ENCODE data around the gene ADCY10.
A peak's percentile ranks its signal among the peaks of the same experiment; 100 is the strongest.
"Not testable (repeated sequence)": the region's sequence is repeated elsewhere in the genome, so short reads cannot be mapped to it uniquely, and the experiment has no call there.

The ADCY10 gene

GRCh38 chr1:167913895-167914496 is at the start of gene ADCY10:
ADCY10 (minus strand) TSS chr1:167914134; CDS start chr1:167905140, 8,994 bp downstream.
- DNase-seq: no peak

- no peak for DNase-seq
Observed at GRCh38 chr1:167957710-167958109, 43.8 kb upstream of the ADCY10 start.

GRCh38 chr1:167955915-167956314 is 42.0 kb upstream of the ADCY10 start:
- no peak for DNase-seq

GRCh38 chr1:167950569-167950968 is 36.6 kb upstream of the ADCY10 start:
- DNase-seq: no peak

GRCh38 chr1:167949785-167950184 is 35.9 kb upstream of the ADCY10 start:
- DNase-seq: no peak

- no peak for DNase-seq
Observed at GRCh38 chr1:167947733-167948132, 33.8 kb upstream of the ADCY10 start.

GRCh38 chr1:167943541-167943940 is 29.6 kb upstream of the ADCY10 start:
- DNase-seq: no peak

- no peak for DNase-seq
Observed at GRCh38 chr1:167940264-167940663, 26.3 kb upstream of the ADCY10 start.

GRCh38 chr1:167938080-167938636 is 24.2 kb upstream of the ADCY10 start:
- no peak for DNase-seq

GRCh38 chr1:167937709-167938010 is 23.7 kb upstream of the ADCY10 start:
- no peak for DNase-seq

GRCh38 chr1:167936930-167937708 is 23.2 kb upstream of the ADCY10 start, which contains the start of gene MPC2:
MPC2 (minus strand) TSS chr1:167937072; CDS start chr1:167935841, 1,231 bp downstream.
- peak; percentile 78 for DNase-seq

GRCh38 chr1:167936068-167936929 is 22.4 kb upstream of the ADCY10 start, which contains the start of gene DCAF6:
DCAF6 (plus strand) TSS chr1:167936683; CDS start chr1:167936912, 229 bp downstream.
- DNase-seq: peak; percentile 99

GRCh38 chr1:167935216-167936067 is 21.5 kb upstream of the ADCY10 start:
- peak; percentile 44 for DNase-seq

GRCh38 chr1:167934426-167935215 is 20.7 kb upstream of the ADCY10 start:
- DNase-seq: no peak

GRCh38 chr1:167933788-167934187 is 19.9 kb upstream of the ADCY10 start:
- DNase-seq: no peak

GRCh38 chr1:167929725-167930124 is 15.8 kb upstream of the ADCY10 start:
- no peak for DNase-seq

GRCh38 chr1:167928919-167929318 is 15.0 kb upstream of the ADCY10 start:
- DNase-seq: not testable (repeated sequence)

- no peak for DNase-seq
Observed at GRCh38 chr1:167928457-167928852, 14.5 kb upstream of the ADCY10 start.

- DNase-seq: no peak
Observed at GRCh38 chr1:167927046-167927754, 13.3 kb upstream of the ADCY10 start.

- no peak for DNase-seq
Observed at GRCh38 chr1:167926486-167926997, 12.6 kb upstream of the ADCY10 start.
